ENCODE results near the gene VPS50.
"Not testable (repeated sequence)": the region's sequence is repeated elsewhere in the genome, so short reads cannot be mapped to it uniquely, and the experiment has no call there.

Gene VPS50

DNA sequence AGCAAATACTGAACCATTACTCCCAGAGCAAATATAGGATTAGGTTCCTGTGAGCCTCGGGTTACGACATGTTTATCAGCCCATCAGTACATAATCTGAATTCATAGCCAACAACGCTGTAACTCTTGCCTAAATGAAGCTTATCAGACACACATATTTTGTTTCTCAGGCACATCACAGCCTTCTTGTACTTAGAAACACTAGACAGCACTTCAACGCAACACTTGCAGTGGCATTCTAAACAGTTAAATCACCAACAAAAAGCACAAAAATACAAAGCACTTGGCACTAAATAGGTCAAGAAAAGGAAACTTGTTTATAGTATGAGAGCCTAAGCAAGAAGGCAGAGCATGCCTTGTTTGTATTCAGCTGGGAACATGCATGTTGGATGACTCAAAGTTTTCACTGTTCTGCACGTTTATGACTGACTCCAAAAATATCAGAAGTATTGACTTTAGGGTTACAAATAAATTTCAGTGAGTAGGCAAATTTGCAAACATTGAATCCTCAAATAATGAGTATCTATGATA, 75.0 kb downstream of the VPS50 start:
- H3K4me3 ChIP-seq (ENCODE audit: low read depth, low read length): no peak overlapping the region
- no peak for TF ChIP-seq MYC (IDR thresholded peaks at IDR 0.05; ENCODE audit: low read depth, low read length)
- no peak for TF ChIP-seq POLR2A (IDR thresholded peaks at IDR 0.05; ENCODE audit: extremely low read depth, insufficient read length)
- no peak for TF ChIP-seq CTCF (IDR thresholded peaks at IDR 0.05; ENCODE audit: low read depth, low read length)
- TF ChIP-seq, protein P1, sequence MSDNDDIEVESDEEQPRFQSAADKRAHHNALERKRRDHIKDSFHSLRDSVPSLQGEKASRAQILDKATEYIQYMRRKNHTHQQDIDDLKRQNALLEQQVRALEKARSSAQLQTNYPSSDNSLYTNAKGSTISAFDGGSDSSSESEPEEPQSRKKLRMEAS (IDR thresholded peaks at IDR 0.05; ENCODE audit: low read depth, low read length): no peak
- no peak for DNase-seq (ENCODE audit: low read depth)

GRCh38 chr7:93307943-93308342, 75.8 kb downstream of the VPS50 start:
- TF ChIP-seq CTCF (IDR thresholded peaks at IDR 0.05; ENCODE audit: low read depth, low read length) (no peak), MYC (IDR thresholded peaks at IDR 0.05; ENCODE audit: low read depth, low read length) (no peak), POLR2A (IDR thresholded peaks at IDR 0.05; ENCODE audit: extremely low read depth, insufficient read length) (no peak)
- TF ChIP-seq, protein P1 (IDR thresholded peaks at IDR 0.05; ENCODE audit: low read depth, low read length): no peak
- no peak overlapping the region for H3K4me3 ChIP-seq (ENCODE audit: low read depth, low read length)
- no peak for DNase-seq (ENCODE audit: low read depth)

GRCh38 chr7:93310346-93310745, 78.2 kb downstream of the VPS50 start:
- no peak overlapping the region for H3K4me3 ChIP-seq (ENCODE audit: low read depth, low read length)
- TF ChIP-seq, protein P1 (IDR thresholded peaks at IDR 0.05; ENCODE audit: low read depth, low read length): no peak
- no peak for TF ChIP-seq POLR2A (IDR thresholded peaks at IDR 0.05; ENCODE audit: extremely low read depth, insufficient read length)
- no peak for DNase-seq (ENCODE audit: low read depth)

- TF ChIP-seq MYC (IDR thresholded peaks at IDR 0.05; ENCODE audit: low read depth, low read length): no peak
- TF ChIP-seq, protein P1 (IDR thresholded peaks at IDR 0.05; ENCODE audit: low read depth, low read length): no peak
- H3K4me3 ChIP-seq (ENCODE audit: low read depth, low read length): no peak overlapping the region
- no peak for DNase-seq (ENCODE audit: low read depth)
These were observed 82.3 kb downstream of the VPS50 start for GRCh38 chr7:93314449-93314848.

DNA sequence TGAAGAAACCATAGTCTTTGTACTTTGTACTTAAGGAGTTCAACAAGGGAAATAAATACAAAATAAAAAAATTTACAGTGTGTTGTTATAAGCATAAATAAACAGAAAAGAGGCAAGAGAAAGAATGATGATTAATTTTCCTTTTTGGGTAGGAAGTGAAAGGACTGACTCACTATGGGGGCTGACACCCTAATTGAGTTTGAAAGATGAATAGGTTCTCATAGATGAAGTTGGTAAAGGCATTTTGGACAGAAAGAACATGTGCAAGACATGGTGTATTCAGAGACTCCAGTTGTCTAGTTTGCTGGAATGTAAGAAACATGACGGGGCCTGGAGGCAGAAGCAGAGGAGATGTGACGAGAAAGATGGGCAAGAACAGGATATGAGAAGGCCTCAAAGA, 83.7 kb downstream of the VPS50 start:
- TF ChIP-seq MYC (IDR thresholded peaks at IDR 0.05; ENCODE audit: low read depth, low read length) (no peak), CTCF (IDR thresholded peaks at IDR 0.05; ENCODE audit: low read depth, low read length) (no peak), POLR2A (IDR thresholded peaks at IDR 0.05; ENCODE audit: extremely low read depth, insufficient read length) (no peak)
- TF ChIP-seq, protein P1 (IDR thresholded peaks at IDR 0.05; ENCODE audit: low read depth, low read length): no peak
- no peak for DNase-seq (ENCODE audit: low read depth)
- no peak overlapping the region for H3K4me3 ChIP-seq (ENCODE audit: low read depth, low read length)

DNA sequence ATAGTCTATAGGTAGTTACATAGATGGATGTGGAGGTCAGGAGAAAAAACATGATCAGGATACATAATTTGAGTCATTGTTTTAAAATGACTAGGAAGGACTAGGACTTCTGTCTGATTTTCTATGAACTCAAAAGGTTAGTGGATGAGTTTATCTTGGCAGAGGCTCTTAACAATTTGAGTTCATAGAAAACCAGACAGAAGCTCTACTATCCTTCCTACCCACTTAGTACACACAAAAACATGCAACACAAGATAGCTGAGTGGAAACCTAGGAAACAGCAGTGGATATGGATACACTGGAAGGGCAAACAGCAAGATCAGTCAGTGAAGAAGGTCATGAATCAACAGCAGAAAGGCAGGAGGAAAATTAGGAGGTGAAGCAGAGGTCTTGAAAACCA, 84.6 kb downstream of the VPS50 start:
- DNase-seq (ENCODE audit: low read depth): no peak
- TF ChIP-seq POLR2A (IDR thresholded peaks at IDR 0.05; ENCODE audit: extremely low read depth, insufficient read length): no peak
- no peak for TF ChIP-seq CTCF (IDR thresholded peaks at IDR 0.05; ENCODE audit: low read depth, low read length)
- H3K4me3 ChIP-seq (ENCODE audit: low read depth, low read length): no peak overlapping the region

DNA sequence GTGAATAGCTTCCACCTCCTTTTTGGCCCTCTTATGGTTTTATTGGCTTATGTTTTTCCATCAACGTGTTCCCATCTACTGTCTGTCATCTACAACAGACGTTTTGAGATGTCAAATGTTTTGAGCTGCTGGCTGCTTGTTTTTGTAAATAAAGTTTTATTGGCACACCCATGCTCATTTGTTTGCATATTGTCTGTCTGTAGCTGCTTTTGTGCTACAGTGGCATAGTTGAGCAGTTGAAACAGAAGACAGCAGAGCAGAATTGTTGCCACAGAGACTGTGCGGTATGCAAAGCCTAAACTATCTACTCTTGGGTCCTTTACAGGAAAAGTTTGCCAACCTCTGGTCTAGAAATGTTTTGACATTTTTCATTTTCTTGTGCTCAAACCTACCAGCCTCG, 88.7 kb downstream of the VPS50 start:
- no peak for DNase-seq (ENCODE audit: low read depth)
- no peak overlapping the region for H3K4me3 ChIP-seq (ENCODE audit: low read depth, low read length)
- TF ChIP-seq, protein P1 (IDR thresholded peaks at IDR 0.05; ENCODE audit: low read depth, low read length): no peak

DNA sequence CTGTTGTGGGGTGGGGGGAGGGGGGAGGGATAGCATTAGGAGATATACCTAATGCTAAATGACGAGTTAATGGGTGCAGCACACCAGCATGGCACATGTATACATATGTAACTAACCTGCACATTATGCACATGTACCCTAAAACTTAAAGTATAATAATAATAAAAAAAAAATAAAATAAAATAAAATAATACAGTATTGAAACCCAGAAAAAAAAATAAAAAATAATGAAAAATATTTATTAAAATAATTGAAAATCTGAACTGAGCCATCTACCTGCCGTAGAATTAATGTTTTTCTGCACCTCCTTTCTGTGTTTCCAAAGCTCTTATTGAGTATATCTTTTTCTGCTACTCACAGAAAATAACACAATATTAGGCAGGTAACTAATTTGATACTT, 94.1 kb downstream of the VPS50 start:
- H3K4me3 ChIP-seq (ENCODE audit: low read depth, low read length); DNase-seq (ENCODE audit: low read depth): not testable (repeated sequence)

Measured in NB4 (cell line).